Naive thymus-derived CD4-positive, alpha-beta T cell (primary cell): Measurements from ENCODE around the gene DDX39A. TPM values are rescaled to one million over a fixed set of nuclear protein-coding genes. Genes with fewer than 3 reads are reported as not detected.

Source experiments
- ATAC-seq: fragments of 150-1000 bp; cut with Tn5 transposase; 2 replicates; pipeline ENCODE4 v1.10.0; 2021; ENCODE audit warnings: mild to moderate bottlenecking, moderate library complexity
- CTCF ChIA-PET: fragments of 350-600 bp; sonication (Branson Sonifier 250); formaldehyde crosslinking; loops from one replicate; lab custom pipeline; 2021; ENCODE audit warnings: antibody characterized with exemption; lab: Charles Lee
- POLR2A ChIA-PET: fragments of 350-600 bp; sonication (Branson Sonifier 250); formaldehyde crosslinking; loops from one replicate; lab custom pipeline; 2021; ENCODE audit warnings: antibody characterized with exemption, inconsistent platforms; lab: Charles Lee
- DNase-seq, 9 donors: peaks; one replicate each; pipeline versions ENCODE4 v3.0.0 to v3.0.0-alpha.2; 2020 to 2022; ENCODE audit warnings: mixed read lengths in 1 of 9
- H3K27ac ChIP-seq: one replicate; pipeline ENCODE4 v1.7.0; 2013; ENCODE audit warnings: mild to moderate bottlenecking, low read depth, low read length, moderate library complexity
- H3K27me3 ChIP-seq, 2 donors: one replicate each; pipeline ENCODE4 v1.7.0; 2013; ENCODE audit warnings: low read length in 2 of 2, mild to moderate bottlenecking in 2 of 2, moderate library complexity in 2 of 2; ENCODE audit not compliant: control insufficient read depth in 2 of 2, insufficient read depth in 2 of 2
- H3K36me3 ChIP-seq, 3 experiments: 1 replicate in 2 of 3; 2 replicates in 1 of 3; pipeline ENCODE4 v1.7.0; 2013; ENCODE audit warnings: low read length in 3 of 3, mild to moderate bottlenecking in 3 of 3, moderate library complexity in 1 of 3; ENCODE audit not compliant: insufficient read depth in 3 of 3, control insufficient read depth in 2 of 3
- H3K4me1 ChIP-seq, 2 donors: one replicate each; pipeline ENCODE4 v1.7.0; 2013; ENCODE audit warnings: low read length in 2 of 2, mild to moderate bottlenecking in 2 of 2, moderate library complexity in 1 of 2; ENCODE audit not compliant: control insufficient read depth in 2 of 2, insufficient read depth in 2 of 2
- H3K4me3 ChIP-seq: 2 replicates; pipeline ENCODE4 v1.7.0; 2013; ENCODE audit warnings: mild to moderate bottlenecking, low read length
- H3K9me3 ChIP-seq, 3 experiments: 1 replicate in 2 of 3; 2 replicates in 1 of 3; pipeline ENCODE4 v1.7.0; 2013; ENCODE audit warnings: low read length in 3 of 3; ENCODE audit not compliant: control insufficient read depth in 2 of 3
- H3K27ac Mint-ChIP-seq, 9 donors: one replicate each; pipeline ENCODE4 v1.8.0; 2020 to 2022; ENCODE audit warnings: mixed read lengths in 9 of 9, mild to moderate bottlenecking in 8 of 9, moderate library complexity in 5 of 9, inconsistent platforms in 2 of 9
- H3K27me3 Mint-ChIP-seq, 5 donors: one replicate each; pipeline ENCODE4 v1.8.0; 2021 to 2022; ENCODE audit warnings: mixed read lengths in 5 of 5, mild to moderate bottlenecking in 1 of 5
- H3K36me3 Mint-ChIP-seq, 5 donors: one replicate each; pipeline ENCODE4 v1.8.0; 2020 to 2022; ENCODE audit warnings: mixed read lengths in 5 of 5, mild to moderate bottlenecking in 3 of 5, inconsistent platforms in 1 of 5
- H3K4me1 Mint-ChIP-seq, 7 donors: one replicate each; pipeline ENCODE4 v1.8.0; 2020 to 2022; ENCODE audit warnings: mixed read lengths in 7 of 7, mild to moderate bottlenecking in 3 of 7, inconsistent platforms in 1 of 7
- H3K4me3 Mint-ChIP-seq, 10 donors: one replicate each; pipeline ENCODE4 v1.8.0; 2020 to 2022; ENCODE audit warnings: mild to moderate bottlenecking in 10 of 10, mixed read lengths in 10 of 10, moderate library complexity in 6 of 10, inconsistent platforms in 2 of 10
- H3K9me3 Mint-ChIP-seq, 11 donors: one replicate each; pipeline ENCODE4 v1.8.0; 2020 to 2022; ENCODE audit warnings: mixed read lengths in 11 of 11, mild to moderate bottlenecking in 4 of 11, inconsistent platforms in 1 of 11, moderate library complexity in 1 of 11
- intact Hi-C, 2 donors: fragments of 100-400 bp; cut with micrococcal nuclease; formaldehyde crosslinking; loops; one replicate each; pipeline ENCODE4 v1.15.1; 2023
- polyA plus RNA-seq, 2 donors: library from polyadenylated mRNA; unstranded; fragments of 300-500 nt; fragmentation: Illumina TruSeq; gene quantifications; one replicate each; pipeline ENCODE4 v1.2.3, GENCODE V29; 2021
- total RNA-seq, 6 experiments: library from RNA in 5 of 6; stranded (reverse) in 5 of 6; gene quantifications; 1 replicate in 5 of 6; 2 replicates in 1 of 6; pipeline ENCODE4 v1.2.3 and lab custom pipeline; 2021 to 2026

The DDX39A gene
- total and polyA plus RNA-seq, 7 experiments from 2014 or later = 98.6 to 288 (median 144) TPM

DNA sequence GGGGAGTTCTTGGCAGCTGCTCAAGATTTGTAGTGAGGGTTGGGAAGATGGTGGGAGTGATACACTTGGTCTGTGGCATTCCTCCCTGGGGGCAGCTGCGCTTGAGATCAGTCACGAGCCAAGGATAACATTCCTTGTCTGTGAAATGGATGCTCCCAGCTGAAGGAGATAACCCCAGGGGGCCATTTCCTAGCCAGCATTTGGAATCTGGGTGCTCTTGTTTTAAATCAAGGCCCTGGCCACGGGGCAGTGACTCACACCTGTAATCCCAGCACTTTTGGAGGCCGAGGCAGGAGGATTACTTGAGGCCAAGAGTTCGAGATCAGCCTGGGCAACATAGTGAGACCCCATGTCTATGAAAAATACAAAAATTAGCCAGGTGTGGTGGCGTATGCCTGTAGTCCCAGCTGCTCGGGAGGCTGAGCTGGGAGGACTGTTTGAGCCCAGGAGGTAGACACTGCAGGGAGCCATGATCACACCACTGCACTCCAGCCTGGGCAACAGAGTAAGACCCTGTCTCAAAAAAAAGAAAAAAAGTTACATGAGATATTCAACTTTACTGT lies 18.5 kb upstream of the DDX39A start:
- H3K9me3 ChIP-seq = no peaks in the 10 kb centered on the region
- ATAC-seq (no peak), DNase-seq (no peak)
- Mint-ChIP-seq H3K36me3 (peaks cover 0 to 19% (median 10%) of the 10 kb centered on the region in 5 donors), H3K27ac (peak overlapping the region in 8 of 9 donors; percentile 28 to 96 (median 70)), H3K4me1 (peaks cover 31 to 72% (median 50%) of the 10 kb centered on the region in 7 donors), H3K9me3 (no peaks in the 10 kb centered on the region), H3K27me3 (no peaks in the 10 kb centered on the region), H3K4me3 (peak overlapping the region in 9 of 10 donors; percentile 15 to 58 (median 34))
- intact Hi-C loops = no loop called here
- ChIA-PET POLR2A (interaction anchor here (0.5 to 7.0 kb wide), 6 partner anchors 19 to 209 kb away, joined by 3 to 37 read pairs (median 4); partner anchors contain the start of gene DDX39A), CTCF (interaction anchor here (0.7 to 1.2 kb wide), 3 partner anchors 9 to 68 kb away, joined by 3 to 4 read pairs (median 3); no protein-coding TSS in a partner anchor)
- no peaks in the 10 kb centered on the region for H3K27me3 ChIP-seq
- H3K27ac ChIP-seq = peak overlapping the region; percentile 26
- peaks cover 0 to 13% (median 8%) of the 10 kb centered on the region in 3 experiments for H3K36me3 ChIP-seq
- peaks cover 41 to 42% of the 10 kb centered on the region in 2 donors for H3K4me1 ChIP-seq
- H3K4me3 ChIP-seq = no peak overlapping the region

DNA sequence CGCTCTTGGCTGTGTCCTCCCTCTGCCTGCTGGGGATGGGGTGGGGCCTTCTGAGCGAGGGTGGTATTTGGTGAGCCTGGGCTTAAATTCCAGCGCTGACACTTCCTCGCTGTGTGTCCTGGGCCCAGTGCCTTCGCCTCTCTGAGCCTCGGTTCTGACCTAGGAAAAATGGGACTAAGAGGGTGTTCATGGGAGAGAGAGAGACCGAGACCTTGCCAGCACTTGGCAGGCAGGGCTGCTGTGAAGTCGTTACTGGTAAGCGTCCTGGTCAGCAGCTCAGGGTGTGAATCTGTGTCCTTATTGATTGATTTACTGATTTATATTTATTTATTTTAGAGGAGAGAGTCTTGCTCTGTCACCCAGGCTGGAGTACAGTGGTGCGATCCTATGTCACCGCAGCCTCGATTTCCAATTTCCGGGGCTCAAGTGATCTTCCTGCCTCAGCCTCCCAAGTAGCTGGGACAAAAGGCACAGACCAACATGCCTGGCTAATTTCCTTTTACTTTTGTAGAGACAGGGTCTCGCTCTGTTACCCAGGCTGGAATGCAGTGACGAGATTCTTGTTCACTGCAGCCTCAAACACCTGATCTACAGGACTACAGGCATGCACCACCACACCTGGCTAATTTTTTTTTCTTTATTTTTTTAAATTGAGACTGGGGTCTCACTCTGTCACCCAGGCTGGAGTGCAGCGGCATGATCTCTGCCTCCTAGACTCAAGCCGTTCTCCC lies 16.3 kb upstream of the DDX39A start:
- intact Hi-C loops = no loop called here
- ATAC-seq (no peak), DNase-seq (no peak)
- Mint-ChIP-seq H3K36me3 (peaks cover 0 to 13% (median 6%) of the 10 kb centered on the region in 5 donors), H3K27ac (peak overlapping the region; percentile 73 to 96 (median 81)), H3K9me3 (no peaks in the 10 kb centered on the region), H3K27me3 (peaks cover 0 to 7% (median 0%) of the 10 kb centered on the region in 5 donors), H3K4me1 (peaks cover 29 to 71% (median 54%) of the 10 kb centered on the region in 7 donors), H3K4me3 (peak overlapping the region; percentile 7 to 84 (median 65))
- CTCF ChIA-PET = interaction anchor here (0.6 to 1.7 kb wide), 3 partner anchors 14 to 49 kb away, joined by 3 to 5 read pairs (median 4); no protein-coding TSS in a partner anchor
- peaks cover 37 to 39% of the 10 kb centered on the region in 2 donors for H3K4me1 ChIP-seq
- no peaks in the 10 kb centered on the region for H3K27me3 ChIP-seq
- no peaks in the 10 kb centered on the region for H3K36me3 ChIP-seq
- POLR2A ChIA-PET = interaction anchor here (0.6 to 7.0 kb wide), 5 partner anchors 16 to 339 kb away, joined by 3 to 37 read pairs (median 3); partner anchors contain the start of gene DDX39A
- H3K4me3 ChIP-seq = no peak overlapping the region
- no peaks in the 10 kb centered on the region for H3K9me3 ChIP-seq
- peak overlapping the region; percentile 12 for H3K27ac ChIP-seq

DNA sequence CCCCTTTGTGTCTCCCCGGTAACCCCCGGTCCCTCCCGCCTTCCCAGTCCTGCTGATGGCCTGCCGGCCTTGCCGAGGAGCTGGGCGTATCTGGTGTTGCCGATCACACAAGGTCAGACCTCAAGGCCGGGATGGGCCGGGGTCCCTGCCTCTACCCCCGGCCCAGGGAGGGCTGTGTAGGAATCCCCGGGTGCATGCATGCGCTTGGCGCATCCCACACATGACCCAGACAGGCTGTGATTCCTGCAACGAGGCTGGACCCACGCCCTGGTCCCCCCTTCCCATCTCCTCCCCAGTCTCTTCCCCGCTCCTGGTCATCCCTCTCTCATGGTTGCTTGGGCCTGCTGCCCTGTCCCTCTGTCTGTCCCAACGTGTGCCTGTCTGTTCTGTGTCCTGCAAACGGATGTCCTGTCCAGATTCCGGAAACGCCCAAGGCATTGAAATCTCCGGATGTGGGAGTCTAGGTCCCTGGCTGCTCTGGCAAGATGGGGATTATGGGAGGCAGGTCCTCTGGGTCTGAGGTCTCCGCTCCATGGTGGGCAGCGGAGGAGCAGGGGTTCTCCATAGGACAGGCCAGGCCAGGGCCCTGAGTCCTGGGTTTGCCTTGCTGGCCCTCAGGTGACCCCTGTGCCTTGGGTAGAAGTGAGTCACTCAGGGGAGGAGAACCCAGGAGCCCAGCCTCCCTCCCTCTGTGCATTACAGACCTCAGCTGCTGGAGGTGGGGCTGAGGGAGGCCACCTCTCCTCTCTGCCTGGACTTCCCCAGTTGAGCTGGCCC lies 15.6 kb upstream of the DDX39A start:
- CTCF ChIA-PET = interaction anchor here (1.1 kb wide), 1 partner anchor 46 kb away, joined by 5 read pairs; no protein-coding TSS in a partner anchor
- no peaks in the 10 kb centered on the region for H3K9me3 ChIP-seq
- H3K9me3 Mint-ChIP-seq = peaks cover 0 to 1% (median 0%) of the 10 kb centered on the region in 11 donors
- H3K27me3 ChIP-seq = no peaks in the 10 kb centered on the region
- intact Hi-C loops = loop anchor here in 1 of 2 donors (5.0 kb wide), 4 partner anchors 118 to 453 kb away; partner anchors contain the start of genes NDUFB7 and OR7A17
- POLR2A ChIA-PET = interaction anchor here (0.6 to 0.8 kb wide), 3 partner anchors 22 to 284 kb away, joined by 3 to 4 read pairs (median 3); no protein-coding TSS in a partner anchor
- peaks cover 33 to 37% of the 10 kb centered on the region in 2 donors for H3K4me1 ChIP-seq
- H3K27ac ChIP-seq = peak overlapping the region; percentile 88
- H3K36me3 ChIP-seq = no peaks in the 10 kb centered on the region
- ATAC-seq = peak; percentile 77
- H3K4me3 Mint-ChIP-seq = peak overlapping the region; percentile 61 to 84 (median 80)
- peaks cover 0 to 9% (median 0%) of the 10 kb centered on the region in 5 donors for H3K36me3 Mint-ChIP-seq
- peak overlapping the region; percentile 67 for H3K4me3 ChIP-seq
- peaks cover 21 to 64% (median 49%) of the 10 kb centered on the region in 7 donors for H3K4me1 Mint-ChIP-seq
- peak in 2 of 9 donors; percentile 32 to 45 for DNase-seq
- H3K27me3 Mint-ChIP-seq = peaks cover 0 to 11% (median 0%) of the 10 kb centered on the region in 5 donors
- peak overlapping the region; percentile 79 to 97 (median 89) for H3K27ac Mint-ChIP-seq

DNA sequence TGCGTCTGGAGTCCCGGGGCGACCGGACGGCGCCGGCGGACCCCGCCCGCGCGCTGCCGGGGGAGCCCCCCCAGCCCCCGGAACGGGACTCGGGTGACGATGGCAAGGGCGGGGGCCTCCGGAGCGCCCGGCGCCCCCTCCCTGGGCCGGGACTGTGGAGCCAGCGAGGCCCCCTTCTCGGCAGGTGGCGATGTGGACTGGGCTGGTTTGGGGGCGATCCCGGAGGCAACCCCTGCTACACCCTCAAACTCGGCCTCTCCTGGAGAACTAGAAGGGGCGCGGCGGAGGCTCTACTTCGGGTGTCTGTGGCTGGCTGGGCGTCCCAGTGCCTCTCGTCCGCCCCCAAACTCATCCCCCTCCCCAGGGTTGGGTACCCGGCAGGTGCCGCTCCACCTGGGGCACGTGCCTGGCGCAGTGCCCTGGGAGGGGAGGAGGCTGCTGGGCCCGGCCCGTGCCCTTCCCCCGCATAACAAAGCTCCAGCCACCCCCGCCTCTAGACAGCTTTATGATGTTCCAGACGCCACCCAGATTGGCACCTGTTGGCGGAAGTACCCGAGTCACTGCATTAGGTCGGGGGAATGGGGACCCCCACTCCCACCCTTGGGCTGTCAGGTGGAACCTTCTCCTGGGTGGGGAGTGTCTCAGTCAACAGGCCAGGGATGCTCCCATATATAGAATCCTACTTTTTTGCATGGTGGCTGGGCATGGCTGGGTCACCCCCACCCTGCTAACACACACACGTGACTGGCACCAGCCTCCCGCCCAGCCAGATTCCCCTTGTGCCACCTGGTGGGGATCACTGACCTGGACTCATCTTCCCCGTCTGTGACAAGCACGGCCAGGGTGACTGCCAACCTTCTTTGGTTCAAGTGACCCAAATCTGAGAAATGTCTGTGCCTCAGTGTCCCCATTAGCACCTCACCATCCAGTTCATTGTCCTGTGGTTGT lies 14.7 kb upstream of the DDX39A start:
- Histone ChIP-seq H3K27ac (peak overlapping the region; percentile 88), H3K9me3 (no peaks in the 10 kb centered on the region), H3K4me1 (peaks cover 24 to 28% of the 10 kb centered on the region in 2 donors), H3K36me3 (no peaks in the 10 kb centered on the region), H3K27me3 (no peaks in the 10 kb centered on the region), H3K4me3 (peak overlapping the region; percentile 67)
- ChIA-PET POLR2A (interaction anchor here (0.5 to 1.0 kb wide), 6 partner anchors 14 to 297 kb away, joined by 3 to 5 read pairs (median 3); partner anchors contain the start of gene DDX39A), CTCF (no interaction called here)
- peaks cover 0 to 1% (median 0%) of the 10 kb centered on the region in 11 donors for H3K9me3 Mint-ChIP-seq
- ATAC-seq (peak; percentile 66), DNase-seq (peak in 8 of 9 donors; percentile 39 to 74 (median 60))
- peak overlapping the region; percentile 61 to 84 (median 80) for H3K4me3 Mint-ChIP-seq
- H3K27me3 Mint-ChIP-seq = peaks cover 0 to 14% (median 0%) of the 10 kb centered on the region in 5 donors
- H3K4me1 Mint-ChIP-seq = peaks cover 14 to 57% (median 42%) of the 10 kb centered on the region in 7 donors
- H3K27ac Mint-ChIP-seq = peak overlapping the region; percentile 73 to 97 (median 89)
- H3K36me3 Mint-ChIP-seq = peaks cover 0 to 6% (median 0%) of the 10 kb centered on the region in 5 donors
- intact Hi-C loops = loop anchor here (2.0 to 5.0 kb wide), 5 partner anchors 53 to 453 kb away; partner anchors contain the start of genes NDUFB7 (in 1 of the 2) and OR7A17 (in 1 of the 2)
